Astrocyte of the spinal cord (primary cell): ENCODE results near the gene UNCX.
"Not testable (repeated sequence)": the region's sequence is repeated elsewhere in the genome, so short reads cannot be mapped to it uniquely, and the experiment has no call there.

Experiments used
- DNase-seq: peaks from one replicate; pipeline ENCODE4 v3.0.0; 2011; ENCODE audit warnings: low read depth, low spot score
- H3K4me3 ChIP-seq: 2 replicates; pipeline ENCODE4 v1.5.1; 2011; ENCODE audit warnings: low read depth, mild to moderate bottlenecking, low read length, moderate library complexity
- in situ Hi-C: cut with HindIII; loops from 2 replicates; pipeline ENCODE4 v1.10.0; 2017; ENCODE audit warnings: low sequenced_read_pairs
- TF ChIP-seq, protein P1 (sequence below): IDR thresholded peaks from 2 replicates; pipeline ENCODE4 v1.5.1; 2012; ENCODE audit warnings: low read depth, mild to moderate bottlenecking, low read length, inconsistent platforms

Gene UNCX

DNA sequence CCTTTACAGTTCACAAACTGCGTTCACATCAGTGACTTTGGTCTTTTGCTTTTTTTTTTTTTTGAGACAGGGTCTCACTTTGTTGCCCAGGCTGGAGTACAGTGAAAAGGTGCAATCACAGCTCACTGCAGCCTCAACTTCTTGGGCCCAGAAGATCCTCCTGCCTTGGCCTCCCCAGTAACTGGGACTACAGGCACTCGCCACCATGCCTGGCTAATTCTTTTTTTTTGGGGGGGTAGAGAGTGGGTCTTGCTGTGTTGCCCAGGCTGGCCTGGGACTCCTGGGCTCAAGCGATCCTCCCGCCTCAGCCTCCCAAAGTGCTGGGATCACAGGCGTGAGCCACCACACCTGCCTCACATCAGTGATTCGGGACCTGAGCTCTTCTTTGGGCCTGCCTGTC lies 35.7 kb upstream of the UNCX start:
- in situ Hi-C loops: no loop called here
- no peak for DNase-seq
- H3K4me3 ChIP-seq: no peak overlapping the region
- TF ChIP-seq, protein P1, sequence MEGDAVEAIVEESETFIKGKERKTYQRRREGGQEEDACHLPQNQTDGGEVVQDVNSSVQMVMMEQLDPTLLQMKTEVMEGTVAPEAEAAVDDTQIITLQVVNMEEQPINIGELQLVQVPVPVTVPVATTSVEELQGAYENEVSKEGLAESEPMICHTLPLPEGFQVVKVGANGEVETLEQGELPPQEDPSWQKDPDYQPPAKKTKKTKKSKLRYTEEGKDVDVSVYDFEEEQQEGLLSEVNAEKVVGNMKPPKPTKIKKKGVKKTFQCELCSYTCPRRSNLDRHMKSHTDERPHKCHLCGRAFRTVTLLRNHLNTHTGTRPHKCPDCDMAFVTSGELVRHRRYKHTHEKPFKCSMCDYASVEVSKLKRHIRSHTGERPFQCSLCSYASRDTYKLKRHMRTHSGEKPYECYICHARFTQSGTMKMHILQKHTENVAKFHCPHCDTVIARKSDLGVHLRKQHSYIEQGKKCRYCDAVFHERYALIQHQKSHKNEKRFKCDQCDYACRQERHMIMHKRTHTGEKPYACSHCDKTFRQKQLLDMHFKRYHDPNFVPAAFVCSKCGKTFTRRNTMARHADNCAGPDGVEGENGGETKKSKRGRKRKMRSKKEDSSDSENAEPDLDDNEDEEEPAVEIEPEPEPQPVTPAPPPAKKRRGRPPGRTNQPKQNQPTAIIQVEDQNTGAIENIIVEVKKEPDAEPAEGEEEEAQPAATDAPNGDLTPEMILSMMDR: no peak

DNA sequence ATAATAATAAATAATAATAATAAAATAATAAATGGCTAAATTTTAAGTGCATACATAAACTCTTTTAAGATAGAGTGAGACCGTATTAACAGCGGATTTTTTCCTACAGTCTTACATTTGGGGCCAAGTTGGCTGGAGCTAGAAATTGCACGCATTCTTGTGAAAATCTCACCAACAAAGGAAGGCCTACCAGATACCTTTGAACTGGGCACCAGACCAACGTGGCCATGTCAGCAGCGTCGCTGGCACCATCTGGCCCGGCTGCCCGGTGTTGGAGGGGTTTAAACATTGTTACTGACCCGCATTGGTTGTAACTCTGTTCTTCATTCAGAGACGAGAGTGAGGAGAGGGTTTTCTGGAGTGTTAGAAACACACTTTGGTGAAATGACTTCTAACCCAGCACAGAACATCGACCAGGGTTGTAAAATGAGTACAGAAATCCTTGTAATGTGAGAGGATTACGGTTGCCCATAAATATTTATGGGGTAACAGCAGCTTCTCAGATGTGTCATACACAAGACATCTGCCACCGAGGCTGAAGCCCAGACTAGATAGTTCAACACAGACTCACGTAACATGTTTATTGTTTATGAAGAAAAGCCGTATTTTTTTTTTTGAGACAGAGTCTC lies 34.6 kb upstream of the UNCX start:
- DNase-seq: peak; percentile 55
- H3K4me3 ChIP-seq: no peak overlapping the region
- in situ Hi-C loops: no loop called here
- TF ChIP-seq, protein P1: no peak

DNA sequence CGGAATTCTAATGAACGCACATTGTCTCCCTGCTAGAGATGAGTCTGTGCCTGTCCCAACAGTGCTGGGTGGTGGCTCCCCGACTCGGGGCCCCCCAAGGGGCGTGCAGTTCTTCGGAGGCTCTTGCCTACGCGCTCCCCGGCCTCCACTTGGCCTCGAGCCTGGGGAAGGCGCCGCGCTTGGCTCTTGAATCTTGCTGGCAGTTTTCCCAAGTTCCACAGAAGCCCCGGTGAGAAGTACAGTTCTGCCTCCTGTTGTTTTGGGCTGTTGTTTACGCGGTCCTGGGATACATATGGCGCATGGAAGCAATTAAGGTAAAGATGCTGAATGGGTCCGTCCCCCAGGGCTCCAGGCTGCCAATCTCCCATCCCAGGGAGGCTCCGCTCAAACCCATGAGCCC lies 32.6 kb upstream of the UNCX start:
- peak; percentile 24 for DNase-seq
- in situ Hi-C loops: no loop called here
- H3K4me3 ChIP-seq: no peak overlapping the region
- TF ChIP-seq, protein P1: no peak

GRCh38 chr7:1201916-1202315 lies 30.8 kb upstream of the UNCX start:
- no peak for DNase-seq
- in situ Hi-C loops: no loop called here
- TF ChIP-seq, protein P1: no peak
- no peak overlapping the region for H3K4me3 ChIP-seq

DNA sequence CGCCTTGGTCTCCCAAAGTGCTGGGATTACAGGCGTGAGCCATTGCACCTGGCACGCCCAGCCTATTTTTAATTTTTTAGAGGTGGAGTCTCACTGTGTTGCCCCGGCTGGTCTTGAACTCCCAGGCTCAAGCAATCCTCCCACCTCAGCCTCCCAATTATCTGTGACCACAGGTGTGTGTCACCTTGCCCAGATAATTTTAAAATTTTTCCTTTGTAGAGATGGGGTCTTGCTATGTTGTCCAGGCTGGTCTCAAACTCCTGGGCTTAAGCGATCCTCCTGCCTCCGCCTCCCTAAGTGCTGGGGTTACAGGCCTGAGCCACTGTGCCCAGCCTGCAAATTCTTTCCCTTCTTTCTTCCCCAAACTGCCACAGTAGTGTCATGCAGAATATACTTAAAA lies 29.8 kb upstream of the UNCX start:
- H3K4me3 ChIP-seq, DNase-seq, in situ Hi-C loops: not testable (repeated sequence)

- DNase-seq: no peak
- no peak overlapping the region for H3K4me3 ChIP-seq
- in situ Hi-C loops: no loop called here
- TF ChIP-seq, protein P1: no peak
Observed at GRCh38 chr7:1204460-1205140, 28.1 kb upstream of the UNCX start.

DNA sequence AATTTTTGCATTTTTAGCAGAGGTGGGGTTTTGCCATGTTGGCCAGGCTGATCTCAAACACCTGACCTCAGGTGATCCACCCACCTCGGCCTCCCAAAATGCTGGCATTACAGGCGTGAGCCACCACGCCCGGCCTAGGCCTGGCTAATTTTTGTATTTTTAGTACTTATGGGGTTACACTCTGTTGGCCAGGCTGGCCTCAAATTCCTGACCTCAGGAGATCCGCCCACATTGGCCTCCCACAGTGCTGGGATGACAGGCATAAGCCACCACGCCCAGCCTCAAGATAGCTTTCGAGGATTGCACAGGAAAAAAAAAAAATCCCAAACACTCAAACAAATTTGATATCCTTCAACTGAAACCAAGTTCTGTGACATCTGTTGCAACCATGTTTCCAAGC lies 26.9 kb upstream of the UNCX start:
- in situ Hi-C loops, H3K4me3 ChIP-seq, DNase-seq: not testable (repeated sequence)

DNA sequence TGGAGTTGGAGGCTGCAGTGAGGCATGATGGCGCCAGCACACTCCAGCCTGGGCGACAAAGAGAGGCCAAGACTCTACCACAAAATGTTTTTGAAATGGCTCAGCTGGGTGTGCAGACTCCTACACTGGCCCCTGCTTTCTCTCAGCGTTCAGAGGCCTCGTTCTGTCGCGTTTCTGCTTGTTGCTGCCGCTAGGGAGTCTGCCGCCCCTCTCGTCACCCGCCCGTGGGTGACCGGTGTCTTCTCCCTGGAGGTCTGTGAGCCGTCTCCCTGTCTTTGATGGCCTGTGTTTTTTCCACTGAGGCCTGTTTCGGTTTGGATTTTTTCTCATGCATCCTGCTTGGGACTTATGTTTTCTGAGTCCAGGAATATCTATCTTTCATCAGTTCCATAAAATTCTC lies 23.6 kb upstream of the UNCX start:
- DNase-seq: no peak
- in situ Hi-C loops: no loop called here

More for the DNA sequence above, 23.6 kb upstream of the UNCX start:
- H3K4me3 ChIP-seq: no peak overlapping the region
- TF ChIP-seq, protein P1: no peak
